IPS-NIHi11 (cell line): ENCODE results near the gene HTR3D.
"Not testable (repeated sequence)": the region's sequence is repeated elsewhere in the genome, so short reads cannot be mapped to it uniquely, and the experiment has no call there.

Experiments
- DNase-seq: peaks from one replicate; pipeline ENCODE4 v3.0.0; 2012; ENCODE audit warnings: mixed read lengths, low spot score

The HTR3D gene

GRCh38 chr3:184016169-184016570, 15.4 kb upstream of the HTR3D start:
- no peak for DNase-seq

- DNase-seq: peak; percentile 92
These were observed 14.5 kb upstream of the HTR3D start for GRCh38 chr3:184016811-184017671.

DNA sequence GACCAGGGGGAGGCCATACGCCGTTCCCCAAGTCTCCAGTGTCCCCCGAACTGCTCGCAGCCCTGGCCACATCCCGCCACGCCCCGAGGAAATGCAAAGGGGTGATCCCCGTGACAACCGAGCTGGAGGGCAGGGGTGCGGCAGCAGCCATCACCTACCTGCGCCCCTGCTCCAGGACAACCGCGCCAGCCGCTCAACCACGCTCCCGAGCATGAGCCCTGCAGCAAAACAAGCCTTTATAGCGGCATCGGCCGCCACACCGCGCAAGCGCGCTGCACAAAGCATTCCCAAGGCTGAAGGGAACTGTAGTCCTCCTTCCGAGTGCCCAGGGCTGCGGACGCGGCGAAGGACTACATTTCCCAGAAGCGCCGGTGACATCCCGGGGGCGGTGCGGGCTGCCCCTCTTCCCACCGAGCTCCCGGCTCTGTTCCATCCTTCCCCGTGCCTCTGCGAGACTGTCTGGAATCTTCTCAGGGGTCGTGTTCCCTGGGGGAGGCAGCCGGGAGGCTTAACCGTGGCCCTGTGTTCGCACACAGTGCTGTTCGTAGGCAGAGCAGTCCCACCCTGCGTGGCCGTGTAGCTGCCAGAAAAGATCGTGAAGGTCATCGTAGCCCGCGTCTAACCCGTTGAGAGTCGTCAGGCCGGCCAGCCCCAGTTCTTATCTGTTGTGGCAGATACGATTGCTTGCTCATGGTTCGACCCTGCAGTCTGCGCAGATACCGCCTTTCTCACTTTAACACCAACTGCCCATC, 13.7 kb upstream of the HTR3D start, which contains the start of gene ABCC5:
ABCC5 (minus strand) TSS at position 213 of the 752 bp plus-strand sequence. CDS start 3,492 bp downstream, outside the sequence.
- peak; percentile 96 for DNase-seq

- no peak for DNase-seq
These were observed 13.0 kb upstream of the HTR3D start for GRCh38 chr3:184018424-184018973.

DNA sequence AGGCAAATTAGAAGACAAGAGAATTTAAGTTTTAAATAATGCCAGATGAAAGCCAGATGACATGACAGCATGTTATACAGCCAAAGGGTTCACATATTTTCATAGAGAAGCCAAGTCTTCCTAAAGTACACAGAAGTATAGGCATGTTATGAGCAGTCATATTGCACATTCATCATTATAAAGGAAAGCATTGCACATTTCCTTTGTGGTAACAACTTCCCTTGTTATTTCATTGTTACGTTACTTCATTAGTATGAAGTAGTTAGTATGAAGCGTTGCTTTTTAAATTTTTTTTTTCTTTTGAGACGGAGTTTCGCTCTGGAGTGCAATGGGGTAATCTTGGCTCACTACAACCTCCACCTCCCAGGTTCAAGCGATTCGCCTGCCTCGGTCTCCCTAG, 9.2 kb upstream of the HTR3D start:
- DNase-seq: no peak

- not testable (repeated sequence) for DNase-seq
These were observed 6.3 kb upstream of the HTR3D start for GRCh38 chr3:184025256-184025655.

GRCh38 chr3:184028275-184028890, 3.2 kb upstream of the HTR3D start:
- not testable (repeated sequence) for DNase-seq

DNA sequence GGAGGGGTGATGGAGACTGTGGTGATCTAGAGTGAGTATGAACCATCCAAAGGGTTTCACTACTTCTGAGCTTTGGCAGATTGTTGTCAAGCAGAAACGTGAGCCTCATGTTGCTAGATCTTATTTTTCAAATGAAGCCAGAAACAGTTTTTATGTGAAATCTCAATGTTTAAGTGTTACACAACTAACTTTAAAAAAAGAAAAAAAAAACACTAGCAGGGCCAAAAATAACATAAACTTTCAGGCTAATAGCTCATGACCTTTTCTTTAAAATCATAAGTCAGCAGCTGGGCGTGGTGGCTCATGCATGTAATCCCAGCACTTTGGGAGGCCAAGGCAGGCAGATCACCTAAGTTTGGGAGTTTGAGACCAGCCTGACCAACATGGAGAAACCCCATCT, 2.1 kb upstream of the HTR3D start:
- no peak for DNase-seq

- DNase-seq: no peak
These were observed 1.0 kb upstream of the HTR3D start for GRCh38 chr3:184030536-184030935.

GRCh38 chr3:184037816-184038215, 6.3 kb downstream of the HTR3D start:
- DNase-seq: peak; percentile 28

DNA sequence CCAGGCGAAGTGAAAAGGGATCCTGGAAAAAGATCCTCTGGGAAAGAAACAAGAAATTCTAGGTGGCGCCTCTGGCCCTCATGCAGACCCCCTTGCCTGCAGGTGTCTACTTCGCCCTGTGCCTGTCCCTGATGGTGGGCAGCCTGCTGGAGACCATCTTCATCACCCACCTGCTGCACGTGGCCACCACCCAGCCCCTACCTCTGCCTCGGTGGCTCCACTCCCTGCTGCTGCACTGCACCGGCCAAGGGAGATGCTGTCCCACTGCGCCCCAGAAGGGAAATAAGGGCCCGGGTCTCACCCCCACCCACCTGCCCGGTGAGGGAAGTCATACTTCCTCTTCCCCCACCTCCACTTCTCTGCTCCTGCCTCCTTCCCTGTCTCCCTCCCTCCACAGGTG, 6.8 kb downstream of the HTR3D start:
- not testable (repeated sequence) for DNase-seq

GRCh38 chr3:184039414-184039813, 7.9 kb downstream of the HTR3D start:
- DNase-seq: no peak

DNA sequence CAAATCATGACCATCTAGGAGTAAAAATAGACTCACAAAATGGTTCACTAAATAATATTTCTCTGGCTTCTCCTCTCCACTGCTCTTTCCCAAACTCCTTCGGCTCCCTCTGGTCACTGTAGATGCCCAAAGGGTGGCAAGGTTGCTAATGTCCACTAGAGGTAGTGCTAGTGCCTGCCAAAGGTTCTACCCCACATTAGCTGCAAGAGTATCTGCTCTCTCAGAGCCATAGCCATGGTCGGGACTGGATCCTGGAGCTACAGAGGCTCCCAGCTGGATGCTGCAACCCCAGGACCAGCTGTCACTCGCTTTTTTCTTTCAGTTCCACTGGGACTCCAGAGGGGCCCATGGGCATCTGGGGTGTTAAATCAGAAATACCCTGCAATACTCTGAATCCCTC, 8.5 kb downstream of the HTR3D start:
- DNase-seq: peak; percentile 70

- DNase-seq: no peak
These were observed 11.1 kb downstream of the HTR3D start for GRCh38 chr3:184042617-184043016.

DNA sequence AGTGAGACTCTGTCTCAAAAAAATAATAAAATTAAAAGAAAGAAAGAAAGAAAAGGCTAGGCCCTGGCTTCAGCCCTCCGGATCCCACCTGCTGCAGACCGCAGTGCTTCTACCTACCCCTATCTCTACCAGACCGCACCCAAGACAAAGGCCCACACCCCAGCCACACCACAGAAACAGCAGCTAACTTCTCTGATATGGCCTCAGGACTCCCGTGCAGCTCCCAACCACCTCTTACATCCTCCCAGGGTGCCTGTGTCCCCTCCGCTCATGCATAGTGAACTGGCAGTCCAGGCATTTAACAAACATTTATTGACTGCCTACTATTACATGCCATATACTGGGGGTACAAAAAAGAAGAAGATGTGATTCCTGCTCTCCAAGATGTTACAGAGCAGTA, 14.5 kb downstream of the HTR3D start:
- no peak for DNase-seq

DNA sequence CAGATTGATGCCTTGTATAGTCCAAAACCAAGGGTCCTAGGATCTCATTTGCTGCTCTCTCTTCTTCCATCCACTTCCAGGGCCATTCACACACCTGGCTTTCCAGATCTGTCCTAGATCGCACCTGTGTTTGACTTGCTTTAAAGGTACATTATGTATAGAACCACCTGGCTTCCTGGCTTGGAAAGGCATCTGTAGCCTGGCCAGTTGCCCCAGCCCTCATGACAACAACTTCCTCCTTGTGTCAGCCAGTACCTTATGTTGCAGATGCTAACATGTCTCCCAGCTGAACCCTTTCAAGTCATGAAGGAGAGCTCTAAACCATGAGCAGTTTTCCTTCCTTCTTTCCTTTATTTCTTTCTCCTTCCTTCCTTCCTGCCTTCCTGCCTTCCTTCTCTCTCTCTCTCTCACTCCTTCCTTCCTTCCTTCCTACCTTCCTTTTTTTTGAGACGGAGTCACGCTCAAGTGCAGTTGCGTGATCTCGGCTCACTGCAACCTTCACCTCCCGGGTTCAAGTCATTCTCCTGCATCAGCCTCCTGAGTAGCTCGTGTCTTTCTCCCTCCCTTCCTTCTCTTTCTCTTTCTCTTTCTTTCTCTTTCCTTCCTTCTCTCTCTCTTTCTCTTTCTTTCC, 18.8 kb downstream of the HTR3D start:
- no peak for DNase-seq

- no peak for DNase-seq
These were observed 21.2 kb downstream of the HTR3D start, which contains the start of gene HTR3C for GRCh38 chr3:184052767-184053166. Gene HTR3C (plus strand): TSS chr3:184053047. CDS start chr3:184053081, 34 bp downstream.

DNA sequence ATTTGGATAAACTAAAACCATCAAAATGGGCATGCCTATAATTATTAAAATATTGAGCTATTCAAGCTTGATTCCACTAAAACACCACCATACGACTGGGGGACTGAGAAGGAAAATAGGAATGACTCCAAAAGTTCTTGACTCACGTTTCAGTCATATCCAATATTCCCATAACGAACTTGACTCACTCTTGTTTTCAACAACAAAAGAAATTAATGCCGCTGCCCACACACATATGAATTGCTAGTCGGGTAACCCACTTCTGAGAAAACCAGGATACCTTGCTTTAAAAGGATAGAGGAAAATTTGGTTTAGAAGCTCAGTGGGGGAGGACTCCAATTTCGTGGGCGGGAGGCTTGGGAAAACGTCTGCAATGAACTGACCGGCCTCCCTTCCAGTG, 26.5 kb downstream of the HTR3D start:
- DNase-seq: no peak

- DNase-seq: no peak
These were observed 27.9 kb downstream of the HTR3D start for GRCh38 chr3:184059424-184059823.

GRCh38 chr3:184062637-184063036, 31.1 kb downstream of the HTR3D start:
- no peak for DNase-seq

GRCh38 chr3:184066211-184066610, 34.7 kb downstream of the HTR3D start:
- no peak for DNase-seq

- DNase-seq: no peak
These were observed 36.1 kb downstream of the HTR3D start for GRCh38 chr3:184067573-184068055.
